ENCODE data around the gene FILIP1L.

The FILIP1L gene

GRCh38 chr3:100114413-100115030 is at the start of gene FILIP1L:
Gene FILIP1L (minus strand): TSS chr3:100114501.
- no peak for DNase-seq

DNA sequence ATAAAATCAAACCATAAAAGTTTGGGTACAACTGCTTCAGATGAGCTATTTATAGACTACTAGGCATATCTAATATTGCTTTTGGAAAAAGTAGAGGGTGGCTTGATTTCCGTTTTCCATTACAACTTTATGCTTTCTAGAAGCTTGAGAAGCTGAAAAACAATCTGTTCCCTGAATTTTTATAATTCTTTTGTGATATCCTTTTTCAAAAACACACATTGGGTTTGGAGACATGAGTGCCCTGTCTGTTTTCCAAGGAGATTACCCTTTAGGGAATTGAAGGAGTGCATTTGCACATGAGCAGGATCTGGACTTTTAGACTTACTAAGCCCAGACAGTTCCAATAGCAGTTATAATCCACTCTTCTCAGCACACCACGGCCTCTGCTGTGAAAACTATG is 49.5 kb upstream of the FILIP1L start:
- DNase-seq = no peak

- DNase-seq = no peak
These were observed 46.2 kb upstream of the FILIP1L start for GRCh38 chr3:100160521-100160920.

DNA sequence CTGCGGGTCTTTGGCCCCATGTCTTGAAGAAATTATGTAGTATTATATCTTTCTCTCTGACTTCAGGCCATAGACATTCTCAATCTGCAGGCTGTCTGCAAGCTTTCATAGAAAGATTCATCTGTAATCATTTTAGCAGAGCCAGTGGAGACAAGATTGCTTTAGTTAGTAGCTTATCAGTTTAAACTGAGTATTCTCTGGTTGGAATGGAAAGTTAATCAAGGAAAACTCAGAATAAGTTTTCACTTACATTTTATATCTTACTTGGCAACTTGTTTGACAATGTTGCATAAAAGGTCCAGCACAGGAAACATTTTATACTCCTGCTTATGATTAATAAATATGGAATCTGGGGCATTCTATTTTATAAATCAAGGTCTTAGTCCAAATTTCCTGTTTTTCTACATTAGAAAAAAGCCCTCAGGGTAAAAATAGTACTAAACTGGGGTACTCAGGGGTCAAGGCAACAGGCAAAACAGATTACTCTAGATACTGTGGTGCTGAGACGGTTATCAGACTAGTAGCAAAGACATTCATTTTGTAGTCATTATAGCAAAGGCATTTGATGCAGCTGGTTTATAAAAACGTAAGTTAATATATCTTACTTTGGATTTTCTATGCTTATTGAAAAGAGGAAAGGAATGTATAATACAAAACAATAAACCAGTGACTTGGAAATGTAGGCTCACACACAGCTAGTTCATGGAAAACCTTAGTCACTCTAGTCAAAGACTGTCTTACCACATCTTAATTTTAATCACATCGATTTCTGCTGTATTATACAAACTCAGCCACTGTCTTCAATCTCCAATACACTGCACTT is 45.2 kb upstream of the FILIP1L start:
- no peak for DNase-seq

DNA sequence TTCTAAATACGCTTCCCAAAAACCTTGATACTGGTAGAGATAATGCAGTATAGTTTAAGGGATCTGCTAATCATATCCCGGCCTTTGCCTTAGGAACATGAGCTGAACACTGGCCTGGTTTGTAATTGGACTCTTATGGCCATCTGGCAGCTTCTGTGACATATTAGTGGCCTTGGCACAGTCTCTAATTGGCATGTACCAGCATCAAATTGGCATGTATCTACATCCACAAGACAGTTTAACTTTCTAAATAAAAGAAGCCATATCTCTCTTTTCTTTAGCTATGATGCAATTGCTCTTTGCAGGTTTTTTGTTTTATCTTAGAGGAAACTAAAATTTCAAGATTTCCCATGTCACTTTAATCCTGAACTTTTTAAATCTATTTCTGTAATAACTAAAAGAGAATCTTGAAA is 44.6 kb upstream of the FILIP1L start:
- no peak for DNase-seq

- no peak for DNase-seq
These were observed 43.4 kb upstream of the FILIP1L start for GRCh38 chr3:100157685-100158084.

GRCh38 chr3:100155590-100155989 is 41.3 kb upstream of the FILIP1L start:
- no peak for DNase-seq

- DNase-seq = no peak
These were observed 40.8 kb upstream of the FILIP1L start for GRCh38 chr3:100155128-100155527.

- DNase-seq = no peak
These were observed 39.9 kb upstream of the FILIP1L start for GRCh38 chr3:100154171-100154570.

DNA sequence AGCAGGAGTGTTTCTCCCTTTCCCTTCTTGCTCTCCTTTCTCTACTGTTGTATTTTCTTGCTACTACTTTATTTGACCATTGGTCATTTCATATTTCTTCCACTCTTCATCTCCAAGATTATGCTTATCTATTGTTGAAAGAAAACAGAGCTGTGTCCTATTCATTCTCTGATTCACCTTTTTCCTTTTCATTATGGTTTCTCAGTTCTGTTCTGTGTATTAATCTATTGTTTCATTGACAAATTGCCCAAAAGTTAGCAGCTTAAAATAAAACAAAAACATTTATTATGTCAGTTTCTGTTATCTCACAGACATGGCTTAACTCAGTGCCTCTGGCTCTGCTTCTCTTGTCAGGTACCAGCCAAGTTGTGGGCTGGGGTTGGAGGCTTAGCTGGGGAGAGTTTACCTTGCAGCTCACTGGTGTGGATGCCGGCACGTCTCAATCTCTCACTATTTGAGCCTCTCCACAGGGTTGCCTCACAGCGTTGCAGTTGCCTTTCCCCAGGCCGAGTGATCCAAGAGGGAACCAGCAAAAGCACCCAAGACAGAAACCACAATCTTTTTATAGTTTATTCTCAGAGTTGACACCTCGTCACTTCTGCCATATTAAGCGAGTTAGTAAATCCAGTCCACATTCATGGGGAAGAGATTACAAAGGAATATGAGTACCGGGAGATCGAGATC is 36.9 kb upstream of the FILIP1L start:
- no peak for DNase-seq

DNA sequence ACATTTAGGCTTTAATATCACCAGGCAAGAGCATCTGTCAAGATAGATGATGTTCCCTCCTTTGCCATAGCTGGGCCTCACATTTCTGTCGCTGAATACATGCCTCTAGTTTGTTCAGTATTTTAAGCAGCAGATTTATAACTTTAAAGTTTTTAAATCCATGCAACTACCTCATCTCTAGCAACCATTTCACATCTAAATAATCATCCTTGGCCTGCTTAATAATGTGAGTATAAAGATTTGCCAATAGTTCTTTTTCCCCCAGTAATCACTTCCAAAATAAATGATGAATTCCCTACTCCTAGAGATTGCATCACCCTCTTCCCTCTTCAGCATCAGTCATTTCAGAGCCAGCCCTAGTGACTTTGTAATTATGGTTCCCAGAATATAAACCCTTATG is 36.2 kb upstream of the FILIP1L start:
- DNase-seq = no peak

- DNase-seq = no peak
These were observed 35.6 kb upstream of the FILIP1L start for GRCh38 chr3:100149713-100150415.

DNA sequence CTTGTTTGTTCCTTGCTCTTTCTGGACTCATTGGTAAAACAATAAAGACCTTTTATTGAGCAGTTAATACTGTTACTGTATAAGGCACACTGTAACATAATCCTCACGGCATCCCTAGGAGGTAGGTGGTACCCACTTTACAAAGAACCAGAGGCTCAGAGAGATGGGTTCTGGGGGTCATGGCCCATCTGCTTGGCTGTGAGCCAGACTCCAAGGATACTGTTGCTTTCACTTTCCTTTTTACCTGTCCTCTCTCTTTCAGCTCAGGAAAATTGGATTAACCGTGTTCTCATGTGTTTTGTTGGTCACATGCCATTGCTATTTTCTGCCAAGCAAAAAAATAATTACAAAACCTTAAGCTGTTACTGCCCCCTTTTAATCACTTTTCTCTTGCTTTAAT is 34.8 kb upstream of the FILIP1L start:
- no peak for DNase-seq

DNA sequence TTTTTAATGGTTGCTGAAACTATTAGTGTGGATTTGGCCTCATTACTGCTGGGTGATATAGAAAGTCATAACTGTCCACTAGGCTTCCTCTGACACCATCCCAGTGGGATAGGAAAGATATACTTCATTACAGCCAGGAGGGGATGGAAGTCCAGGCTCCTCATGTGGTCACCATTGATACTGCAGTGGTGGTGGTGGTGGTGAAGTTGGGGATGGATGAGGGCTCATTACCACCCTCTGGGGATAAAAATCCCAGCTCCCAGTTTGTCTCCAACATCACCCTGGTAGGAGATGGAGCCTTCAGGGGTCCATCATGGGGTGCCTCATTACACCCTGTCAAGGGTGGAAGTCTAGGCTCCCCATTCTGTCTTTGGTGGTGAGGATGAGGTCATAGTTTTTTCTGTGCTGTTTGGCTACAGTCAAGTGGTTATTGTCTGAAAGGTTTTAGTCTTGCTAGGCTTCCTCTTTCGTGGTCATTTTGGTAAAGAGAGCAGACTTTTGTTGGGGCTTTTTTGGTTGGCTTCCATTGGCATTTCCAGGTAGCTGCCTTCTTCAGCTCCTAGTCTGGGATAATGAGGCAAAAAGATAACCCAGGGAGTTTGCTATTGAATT is 30.1 kb upstream of the FILIP1L start:
- DNase-seq = no peak

DNA sequence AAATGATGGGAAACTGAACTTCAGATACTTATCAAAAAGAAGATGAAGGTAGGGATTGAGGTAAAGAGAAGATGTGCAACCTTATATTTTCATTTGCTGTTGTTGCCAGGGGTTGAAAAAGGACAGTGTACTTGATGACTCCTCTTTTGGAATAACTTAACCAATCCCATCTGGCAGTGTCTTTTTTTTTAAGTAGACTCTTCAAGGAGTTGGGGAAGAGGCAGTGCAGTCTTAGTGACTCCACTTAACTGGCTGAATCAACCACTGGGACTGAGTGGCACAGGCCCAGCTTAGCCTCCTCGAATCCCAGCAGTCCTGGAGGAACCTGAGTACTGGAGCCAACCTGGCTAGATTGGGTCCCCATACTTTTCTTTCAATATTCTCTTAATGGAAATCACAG is 27.3 kb upstream of the FILIP1L start:
- DNase-seq = no peak

GRCh38 chr3:100140976-100141375 is 26.7 kb upstream of the FILIP1L start:
- DNase-seq = no peak

DNA sequence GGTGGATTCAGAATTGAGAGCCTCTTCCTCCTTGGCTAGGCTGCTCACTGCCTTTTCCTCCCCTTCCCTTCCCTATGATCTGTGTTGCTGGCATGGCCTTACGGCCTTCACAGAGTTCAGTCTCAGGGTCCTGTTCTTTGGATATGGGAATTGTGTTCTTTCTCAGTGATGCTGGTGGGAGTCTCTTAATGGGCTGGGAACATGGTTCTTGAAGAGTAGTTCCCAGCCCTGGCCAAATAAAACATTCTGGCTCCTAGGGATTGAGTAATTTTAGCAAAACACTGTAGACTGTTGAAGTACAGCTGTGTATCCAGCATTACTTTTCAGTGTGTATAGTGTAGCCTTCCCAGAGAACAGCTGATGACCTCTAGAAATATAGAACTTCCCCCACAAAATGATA is 22.6 kb upstream of the FILIP1L start:
- no peak for DNase-seq

DNA sequence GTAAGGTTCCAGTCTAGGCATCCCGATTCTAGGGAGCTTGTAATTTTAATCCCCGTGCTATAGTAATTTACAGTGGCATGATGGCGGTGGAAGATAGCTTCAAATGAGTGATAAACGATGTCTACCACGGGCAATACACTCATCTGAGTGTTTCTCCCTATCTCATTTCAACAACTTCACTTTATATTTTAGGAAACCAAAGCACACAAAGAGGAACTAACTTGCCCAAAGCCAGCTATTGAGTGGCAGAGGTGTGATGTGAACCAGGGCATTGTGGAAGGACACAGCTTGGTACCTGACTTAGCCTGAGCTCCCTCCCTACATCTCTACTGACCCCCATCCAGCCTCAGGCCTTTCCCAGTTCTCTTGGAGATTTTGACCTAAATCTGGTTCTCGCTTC is 16.9 kb upstream of the FILIP1L start:
- DNase-seq = no peak

DNA sequence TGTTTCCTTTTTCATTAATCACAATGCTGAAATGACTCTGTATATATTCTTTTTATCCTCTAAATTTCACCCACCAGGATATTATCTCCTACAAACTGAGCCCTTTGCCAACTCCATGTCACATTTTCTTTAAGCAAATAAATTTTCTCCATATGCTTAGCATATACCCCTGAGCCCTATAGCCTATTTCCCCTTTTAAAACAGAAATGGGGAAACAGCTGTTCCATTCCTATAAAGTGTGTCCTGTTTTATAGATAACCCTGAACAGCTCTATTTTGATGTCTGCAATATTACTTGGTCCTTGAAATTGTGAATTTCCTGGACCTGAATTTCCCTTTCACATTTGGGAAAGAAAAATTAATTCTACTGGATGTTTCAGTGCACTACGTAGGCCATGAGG is 15.6 kb upstream of the FILIP1L start:
- no peak for DNase-seq

GRCh38 chr3:100128565-100128964 is 14.3 kb upstream of the FILIP1L start:
- no peak for DNase-seq

DNA sequence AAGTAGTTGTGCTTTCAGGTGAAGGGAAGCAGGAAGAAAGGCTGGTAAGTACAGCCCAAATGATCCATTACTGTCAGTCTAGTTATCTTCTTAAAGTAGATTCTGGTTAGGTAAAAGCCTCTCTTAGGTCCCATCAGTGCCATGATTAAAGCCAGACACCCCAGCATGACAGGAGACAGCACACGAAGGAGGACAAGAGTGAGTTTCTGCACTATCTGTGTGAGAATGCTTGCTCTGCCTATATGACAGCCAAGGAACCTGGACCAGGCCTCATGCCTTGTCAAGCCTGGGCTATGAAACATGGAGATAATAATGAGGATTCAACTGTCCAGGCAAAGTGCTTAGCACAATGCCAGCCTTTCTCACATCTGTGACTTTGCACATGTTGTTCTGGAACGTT is 13.5 kb upstream of the FILIP1L start:
- peak; percentile 71 for DNase-seq

DNA sequence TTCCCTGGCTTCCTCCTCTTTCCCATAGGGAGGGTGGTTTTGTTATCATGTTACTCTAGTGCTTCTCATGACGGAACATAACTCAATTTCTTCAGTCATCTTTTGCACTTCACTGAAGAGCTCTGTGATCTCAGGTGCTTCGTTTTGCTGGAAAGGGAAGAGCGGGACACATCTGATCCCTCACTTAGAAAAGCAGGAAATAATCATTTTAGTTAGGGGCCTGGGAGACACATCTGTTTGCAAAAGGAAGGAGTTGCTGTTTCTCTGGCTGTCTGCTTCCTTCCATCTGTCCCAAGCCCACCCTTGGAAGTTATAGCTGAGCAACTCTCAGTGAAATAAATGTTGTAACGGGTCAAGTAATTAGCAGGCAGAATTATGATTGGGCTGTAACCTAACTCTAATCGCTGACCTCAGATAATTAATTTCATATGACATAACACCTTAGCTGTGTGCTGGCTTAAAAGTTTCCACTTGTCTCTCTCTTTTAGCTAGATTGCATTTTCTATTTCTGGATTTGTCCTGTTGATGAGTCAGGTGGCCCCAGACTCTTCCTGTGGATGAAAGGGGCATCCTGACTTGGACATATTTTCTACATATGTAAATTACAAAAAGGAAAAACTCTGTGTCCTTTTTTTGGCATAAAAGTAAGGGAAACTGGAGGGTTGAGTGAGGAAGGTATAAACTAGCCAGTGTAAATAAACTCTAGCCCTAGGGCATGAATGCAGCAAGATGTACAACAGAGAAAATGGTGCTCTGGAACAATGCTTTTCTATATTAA is 11.0 kb upstream of the FILIP1L start:
- DNase-seq = no peak

Measured in islet precursor cell (in vitro differentiated cells).